ENCODE data around the gene SAT1. TPM values are rescaled to one million over a fixed set of nuclear protein-coding genes. Genes with fewer than 3 reads are reported as not detected.

The SAT1 gene
- total RNA-seq, 2 donors from 2014 or later, result 63.4 to 118 TPM

- H3K27me3 Mint-ChIP-seq (ENCODE audit: insufficient read depth), result no peaks in the 10 kb centered on the region
- H3K27me3 ChIP-seq (ENCODE audit: control insufficient read depth, insufficient read depth, low read length, poor library complexity, severe bottlenecking), result no peaks in the 10 kb centered on the region
- H3K4me1 Mint-ChIP-seq, result peaks cover 15% of the 10 kb centered on the region
- no peak overlapping the region for H3K9ac ChIP-seq (ENCODE audit: extremely low read depth, low read length, poor library complexity, severe bottlenecking)
- DNase-seq, result no peak
- no peaks in the 10 kb centered on the region for H3K9me3 Mint-ChIP-seq
- no peak for TF ChIP-seq CTCF (conservative IDR thresholded peaks at IDR 0.05)
- no peaks in the 10 kb centered on the region for H3K9me3 ChIP-seq (ENCODE audit: control insufficient read depth, low read length)
- H3K4me3 Mint-ChIP-seq, result no peak overlapping the region
- 100% methylated on average over 1 of the region's 3 CpGs; no CpG with 5 or more reads in 1 of the 2 experiments for WGBS, 2 experiments (ENCODE audit: insufficient coverage in 1 of 2, insufficient read length in 1 of 2)
- H3K4me1 ChIP-seq (ENCODE audit: control insufficient read depth, insufficient read depth, low read length), result no peaks in the 10 kb centered on the region
- no peak overlapping the region for H3K27ac ChIP-seq (ENCODE audit: low read depth, low read length)
- H3K36me3 Mint-ChIP-seq (ENCODE audit: low read depth), result no peaks in the 10 kb centered on the region
- H3K36me3 ChIP-seq (ENCODE audit: control insufficient read depth, insufficient read depth, low read length), result no peaks in the 10 kb centered on the region
- no peak overlapping the region for H3K27ac Mint-ChIP-seq
- no peak overlapping the region for H3K4me3 ChIP-seq (ENCODE audit: low read length)
Measured at GRCh38 chrX:23745786-23746185, 37.2 kb upstream of the SAT1 start.

- Histone ChIP-seq H3K9ac (ENCODE audit: extremely low read depth, low read length, poor library complexity, severe bottlenecking) (no peak overlapping the region), H3K27ac (ENCODE audit: low read depth, low read length) (no peak overlapping the region), H3K9me3 (ENCODE audit: control insufficient read depth, low read length) (no peaks in the 10 kb centered on the region), H3K36me3 (ENCODE audit: control insufficient read depth, insufficient read depth, low read length) (no peaks in the 10 kb centered on the region), H3K4me3 (ENCODE audit: low read length) (no peak overlapping the region), H3K4me1 (ENCODE audit: control insufficient read depth, insufficient read depth, low read length) (no peaks in the 10 kb centered on the region), H3K27me3 (ENCODE audit: control insufficient read depth, insufficient read depth, low read length, poor library complexity, severe bottlenecking) (no peaks in the 10 kb centered on the region)
- Mint-ChIP-seq H3K36me3 (ENCODE audit: low read depth) (no peaks in the 10 kb centered on the region), H3K9me3 (no peaks in the 10 kb centered on the region), H3K27ac (no peak overlapping the region), H3K4me1 (peaks cover under 1% of the 10 kb centered on the region), H3K4me3 (no peak overlapping the region), H3K27me3 (ENCODE audit: insufficient read depth) (no peaks in the 10 kb centered on the region)
- no peak for DNase-seq
- 98% methylated on average over 2 of the region's 4 CpGs; no CpG with 5 or more reads in 1 of the 2 experiments for WGBS, 2 experiments (ENCODE audit: insufficient coverage in 1 of 2, insufficient read length in 1 of 2)
- no peak for TF ChIP-seq CTCF (conservative IDR thresholded peaks at IDR 0.05)
Measured at GRCh38 chrX:23749129-23749528, 33.8 kb upstream of the SAT1 start.

- H3K4me3 ChIP-seq (ENCODE audit: low read length), result no peak overlapping the region
- H3K4me3 Mint-ChIP-seq, result no peak overlapping the region
- H3K27me3 ChIP-seq (ENCODE audit: control insufficient read depth, insufficient read depth, low read length, poor library complexity, severe bottlenecking), result no peaks in the 10 kb centered on the region
- H3K27me3 Mint-ChIP-seq (ENCODE audit: insufficient read depth), result no peaks in the 10 kb centered on the region
- 93% methylated on average over 2 of the region's 2 CpGs; no CpG with 5 or more reads in 1 of the 2 experiments for WGBS, 2 experiments (ENCODE audit: insufficient coverage in 1 of 2, insufficient read length in 1 of 2)
- H3K4me1 Mint-ChIP-seq, result no peaks in the 10 kb centered on the region
- H3K36me3 Mint-ChIP-seq (ENCODE audit: low read depth), result no peaks in the 10 kb centered on the region
- no peaks in the 10 kb centered on the region for H3K36me3 ChIP-seq (ENCODE audit: control insufficient read depth, insufficient read depth, low read length)
- DNase-seq, result no peak
- no peak for TF ChIP-seq CTCF (conservative IDR thresholded peaks at IDR 0.05)
- H3K27ac Mint-ChIP-seq, result no peak overlapping the region
- H3K9ac ChIP-seq (ENCODE audit: extremely low read depth, low read length, poor library complexity, severe bottlenecking), result no peak overlapping the region
- H3K27ac ChIP-seq (ENCODE audit: low read depth, low read length), result no peak overlapping the region
- no peaks in the 10 kb centered on the region for H3K4me1 ChIP-seq (ENCODE audit: control insufficient read depth, insufficient read depth, low read length)
- no peaks in the 10 kb centered on the region for H3K9me3 ChIP-seq (ENCODE audit: control insufficient read depth, low read length)
- H3K9me3 Mint-ChIP-seq, result no peaks in the 10 kb centered on the region
Measured at GRCh38 chrX:23749576-23749975, 33.4 kb upstream of the SAT1 start.

Data from endodermal cell (in vitro differentiated cells).